Measurements from ENCODE around the gene GDF2. TPM values are rescaled to one million over a fixed set of nuclear protein-coding genes. Genes with fewer than 3 reads are reported as not detected.

The GDF2 gene
- total RNA-seq, 1 experiment from 2014 or later, result not detected

DNA sequence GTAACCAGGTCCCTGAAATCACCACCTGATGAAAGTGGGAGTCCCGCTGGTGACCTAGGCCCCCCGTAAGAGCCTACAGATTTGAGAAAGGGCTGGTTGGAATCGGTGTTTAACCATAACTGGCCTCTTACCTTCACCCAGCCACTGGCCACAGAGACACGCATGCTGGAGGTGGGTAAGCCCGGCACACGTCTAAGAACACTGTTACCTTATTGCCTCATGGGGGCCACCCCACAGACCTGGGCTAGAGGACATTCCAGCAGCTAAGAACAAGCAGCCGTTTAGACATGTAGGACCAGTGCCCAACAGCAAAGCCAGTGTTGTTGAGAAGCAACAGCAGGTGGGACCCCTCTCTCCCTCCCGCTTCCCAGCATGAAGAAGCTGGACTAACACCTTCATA is 2.5 kb upstream of the GDF2 start:
- H4K20me1 ChIP-seq (ENCODE audit: control insufficient read depth, insufficient read depth, insufficient read length), result no peaks in the 10 kb centered on the region
- H3K56ac ChIP-seq (ENCODE audit: insufficient read length, low read depth, low read length), result no peak overlapping the region
- H4K8ac ChIP-seq (replicated peaks; ENCODE audit: insufficient read length, low read depth, low read length), result no peak overlapping the region
- H2BK120ac ChIP-seq (ENCODE audit: low read depth, low read length, poor library complexity, severe bottlenecking), result no peak overlapping the region
- no peaks in the 10 kb centered on the region for H3K4me1 ChIP-seq (ENCODE audit: insufficient read depth, low read length)
- no peak overlapping the region for H4K91ac ChIP-seq (ENCODE audit: insufficient read length, low read depth, low read length)
- H3K9me3 Mint-ChIP-seq, result no peaks in the 10 kb centered on the region; a peak in 3 of 5 replicates
- H2BK15ac ChIP-seq (ENCODE audit: low read depth, low read length), result no peak overlapping the region
- no peak overlapping the region for H2BK20ac ChIP-seq (ENCODE audit: low read depth, low read length, poor library complexity, severe bottlenecking)
- no peak overlapping the region for H3K4ac ChIP-seq (ENCODE audit: low read depth, low read length)
- H3K9ac ChIP-seq (ENCODE audit: extremely low read depth, insufficient read length, low read length), result no peak overlapping the region
- H3K18ac ChIP-seq (ENCODE audit: insufficient read length, low read depth, low read length), result no peak overlapping the region
- H3K36me3 Mint-ChIP-seq (ENCODE audit: insufficient read depth in 1 of 3, low read depth in 3 of 3), result no peaks in the 10 kb centered on the region; a peak in 1 of 7 replicates
- no peak overlapping the region for H2AFZ ChIP-seq (ENCODE audit: low read length)
- no peaks in the 10 kb centered on the region for H3K79me2 ChIP-seq (ENCODE audit: insufficient read depth, low read length)
- H3K14ac ChIP-seq (ENCODE audit: insufficient read depth, low read length), result no peak overlapping the region
- no peaks in the 10 kb centered on the region for H3K9me3 ChIP-seq (ENCODE audit: control insufficient read depth, low read depth, low read length)
- no peak overlapping the region for H3K27ac Mint-ChIP-seq
- H4K5ac ChIP-seq (ENCODE audit: insufficient read length, low read depth, low read length), result no peak overlapping the region
- H3K23me2 ChIP-seq (ENCODE audit: insufficient read length, low read depth, low read length, poor library complexity, severe bottlenecking), result no peaks in the 10 kb centered on the region
- no peak overlapping the region for H2AK5ac ChIP-seq (ENCODE audit: insufficient read length, low read length)
- H3K4me1 Mint-ChIP-seq, result no peaks in the 10 kb centered on the region
- WGBS (ENCODE audit: extremely low coverage, insufficient read length, low lambda C conversion rate), result no CpG with 5 or more reads among the region's 8 CpGs
- no peak overlapping the region for H2BK12ac ChIP-seq (ENCODE audit: insufficient read length, low read depth, low read length)
- DNase-seq, result no peak
- no peak overlapping the region for H2BK5ac ChIP-seq (ENCODE audit: insufficient read length, low read length)
- H3K23ac ChIP-seq (ENCODE audit: insufficient read length, low read depth, low read length), result no peak overlapping the region
- no peaks in the 10 kb centered on the region for H3K79me1 ChIP-seq (ENCODE audit: insufficient read depth, low read depth, low read length, poor library complexity, severe bottlenecking)
- H3K4me2 ChIP-seq (ENCODE audit: insufficient read depth, insufficient read length, low read length), result no peak overlapping the region
- peaks cover 4% of the 10 kb centered on the region for H3K27me3 Mint-ChIP-seq (ENCODE audit: low read depth)
- H3K27ac ChIP-seq (ENCODE audit: insufficient read length, low read depth, low read length), result no peak overlapping the region
- H3K4me3 Mint-ChIP-seq, result no peak overlapping the region
- TF ChIP-seq, protein P1, sequence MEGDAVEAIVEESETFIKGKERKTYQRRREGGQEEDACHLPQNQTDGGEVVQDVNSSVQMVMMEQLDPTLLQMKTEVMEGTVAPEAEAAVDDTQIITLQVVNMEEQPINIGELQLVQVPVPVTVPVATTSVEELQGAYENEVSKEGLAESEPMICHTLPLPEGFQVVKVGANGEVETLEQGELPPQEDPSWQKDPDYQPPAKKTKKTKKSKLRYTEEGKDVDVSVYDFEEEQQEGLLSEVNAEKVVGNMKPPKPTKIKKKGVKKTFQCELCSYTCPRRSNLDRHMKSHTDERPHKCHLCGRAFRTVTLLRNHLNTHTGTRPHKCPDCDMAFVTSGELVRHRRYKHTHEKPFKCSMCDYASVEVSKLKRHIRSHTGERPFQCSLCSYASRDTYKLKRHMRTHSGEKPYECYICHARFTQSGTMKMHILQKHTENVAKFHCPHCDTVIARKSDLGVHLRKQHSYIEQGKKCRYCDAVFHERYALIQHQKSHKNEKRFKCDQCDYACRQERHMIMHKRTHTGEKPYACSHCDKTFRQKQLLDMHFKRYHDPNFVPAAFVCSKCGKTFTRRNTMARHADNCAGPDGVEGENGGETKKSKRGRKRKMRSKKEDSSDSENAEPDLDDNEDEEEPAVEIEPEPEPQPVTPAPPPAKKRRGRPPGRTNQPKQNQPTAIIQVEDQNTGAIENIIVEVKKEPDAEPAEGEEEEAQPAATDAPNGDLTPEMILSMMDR (conservative IDR thresholded peaks at IDR 0.05), result no peak
- H3K27me3 ChIP-seq (ENCODE audit: insufficient read depth, low read length), result no peaks in the 10 kb centered on the region
- H3T11ph ChIP-seq (ENCODE audit: low read length), result no peak overlapping the region
